BLaER1 (cell line): ENCODE measurements around the gene ARHGAP18.

Source experiments
- H3K27ac ChIP-seq: shearing (Covaris generic); formaldehyde crosslinking; 2 replicates; pipeline ENCODE4 v1.8.1; 2022
- H3K27me3 ChIP-seq: shearing (Covaris generic); formaldehyde crosslinking; 2 replicates; pipeline ENCODE4 v1.8.1; 2022
- H3K36me3 ChIP-seq: shearing (Covaris generic); formaldehyde crosslinking; 2 replicates; pipeline ENCODE4 v1.8.1; 2022
- H3K4me1 ChIP-seq: shearing (Covaris generic); formaldehyde crosslinking; 2 replicates; pipeline ENCODE4 v1.8.1; 2022
- H3K4me2 ChIP-seq: shearing (Covaris generic); formaldehyde crosslinking; 2 replicates; pipeline ENCODE4 v1.8.1; 2022
- H3K4me3 ChIP-seq: shearing (Covaris generic); formaldehyde crosslinking; 2 replicates; pipeline ENCODE4 v1.8.1; 2022
- H3K9ac ChIP-seq: shearing (Covaris generic); formaldehyde crosslinking; 2 replicates; pipeline ENCODE4 v1.8.1; 2022
- H3K9me3 ChIP-seq: shearing (Covaris generic); formaldehyde crosslinking; 2 replicates; pipeline ENCODE4 v1.8.1; 2022
- H4K20me1 ChIP-seq: shearing (Covaris generic); formaldehyde crosslinking; 2 replicates; pipeline ENCODE4 v1.8.1; 2022
- Cebpa-rat ChIP-seq: shearing (Covaris generic); IDR thresholded peaks from 2 replicates; pipeline ENCODE4 v1.8.1; 2022

Gene ARHGAP18

DNA sequence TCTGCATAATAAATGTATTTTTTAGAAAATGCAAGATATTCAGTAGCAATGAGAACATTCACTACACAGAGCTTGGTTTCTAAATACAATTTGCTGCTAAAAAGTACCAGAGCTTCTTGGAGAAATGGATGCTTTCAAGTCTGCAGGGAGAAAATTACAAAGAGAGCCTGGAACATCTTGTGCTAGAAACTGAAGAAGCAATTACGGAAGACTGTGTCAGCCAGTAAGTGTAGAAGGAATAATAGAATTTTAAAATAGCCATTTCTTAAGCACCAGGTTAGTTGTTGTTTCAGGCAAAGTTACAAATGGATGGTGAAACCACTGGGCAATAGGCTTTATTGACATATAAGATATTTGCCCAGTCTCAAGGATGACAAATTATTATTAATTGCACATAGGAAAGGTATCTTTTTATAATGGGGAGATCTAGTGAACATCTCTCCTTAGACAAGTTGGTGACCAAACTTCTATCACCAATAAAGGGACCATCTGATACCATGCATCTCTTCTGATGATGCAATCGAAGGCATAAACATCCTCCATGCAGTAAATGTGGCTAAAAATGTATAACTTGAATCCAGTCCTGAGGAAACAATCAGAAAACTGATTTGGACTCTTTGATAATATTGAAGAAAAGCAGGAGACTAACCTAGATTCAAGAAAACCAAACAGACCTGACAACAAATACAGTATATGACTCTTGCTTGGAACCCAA, 81.7 kb downstream of the ARHGAP18 start:
- Histone ChIP-seq H3K9me3 (no peaks in the 10 kb centered on the region), H3K27me3 (no peaks in the 10 kb centered on the region), H3K36me3 (no peaks in the 10 kb centered on the region), H3K9ac (no peak overlapping the region), H3K27ac (no peak overlapping the region), H4K20me1 (no peaks in the 10 kb centered on the region), H3K4me3 (no peak overlapping the region), H3K4me2 (no peak overlapping the region), H3K4me1 (no peaks in the 10 kb centered on the region)
- TF ChIP-seq Cebpa-rat: no peak

DNA sequence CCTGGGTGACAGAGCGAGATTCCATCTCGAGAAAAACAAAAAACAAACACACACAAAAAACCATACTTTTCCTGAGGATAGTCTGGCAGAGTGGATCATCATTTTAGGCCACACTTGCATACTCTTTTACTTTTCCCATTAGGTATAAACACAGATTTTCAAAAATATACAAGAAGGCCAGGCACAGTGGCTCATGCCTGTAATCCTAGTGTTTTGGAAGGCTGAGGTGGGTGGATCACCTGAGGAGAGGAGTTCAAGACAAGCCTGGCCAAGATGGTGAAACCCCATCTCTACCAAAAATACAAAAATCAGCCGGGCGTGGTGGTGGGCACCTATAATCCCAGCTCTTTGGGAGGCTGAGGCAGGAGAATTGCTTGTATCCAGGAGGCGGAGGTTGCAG, 85.5 kb downstream of the ARHGAP18 start:
- Histone ChIP-seq H3K4me2 (no peak overlapping the region), H3K4me1 (no peaks in the 10 kb centered on the region), H4K20me1 (no peaks in the 10 kb centered on the region), H3K27me3 (no peaks in the 10 kb centered on the region), H3K4me3 (no peak overlapping the region), H3K27ac (no peak overlapping the region), H3K9ac (no peak overlapping the region), H3K9me3 (no peaks in the 10 kb centered on the region), H3K36me3 (no peaks in the 10 kb centered on the region)
- TF ChIP-seq Cebpa-rat: no peak

DNA sequence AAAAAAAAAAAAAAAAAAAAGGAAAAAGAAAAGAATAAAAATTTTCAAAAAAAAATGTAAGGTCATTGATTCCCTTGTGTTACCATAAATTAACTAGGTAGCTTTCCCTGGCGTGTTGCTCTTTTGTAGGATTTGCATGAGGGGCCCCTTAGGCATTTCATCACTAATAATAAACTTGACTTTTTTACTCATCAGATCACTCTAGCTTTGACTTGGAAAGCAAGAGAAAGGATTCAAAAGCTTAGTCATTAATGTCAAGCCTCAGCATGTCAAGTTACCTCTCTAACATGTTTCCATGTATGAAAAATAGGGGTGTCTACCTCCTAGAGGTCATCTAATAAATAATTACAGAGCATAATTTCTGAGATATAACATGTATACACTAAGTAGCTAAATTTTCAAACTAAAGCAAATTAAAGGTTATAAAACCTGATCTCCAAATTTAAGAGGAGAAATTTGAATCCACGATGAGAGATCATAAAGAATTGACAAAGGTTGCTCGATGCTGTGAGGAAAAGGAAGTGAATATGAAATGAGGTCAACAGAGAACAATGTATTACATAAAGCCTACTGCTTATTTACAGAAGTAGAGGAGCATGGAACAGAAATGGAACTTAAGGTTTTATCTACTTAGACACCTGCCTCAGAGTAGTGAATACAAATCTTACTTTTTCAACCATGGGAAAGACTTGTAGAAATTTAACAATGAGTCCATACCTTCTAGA, 86.8 kb downstream of the ARHGAP18 start:
- Histone ChIP-seq H3K4me3 (no peak overlapping the region), H3K4me2 (no peak overlapping the region), H3K9ac (no peak overlapping the region), H3K4me1 (no peaks in the 10 kb centered on the region), H3K27me3 (no peaks in the 10 kb centered on the region), H3K36me3 (no peaks in the 10 kb centered on the region), H3K27ac (no peak overlapping the region), H3K9me3 (no peaks in the 10 kb centered on the region), H4K20me1 (no peaks in the 10 kb centered on the region)
- no peak for TF ChIP-seq Cebpa-rat

DNA sequence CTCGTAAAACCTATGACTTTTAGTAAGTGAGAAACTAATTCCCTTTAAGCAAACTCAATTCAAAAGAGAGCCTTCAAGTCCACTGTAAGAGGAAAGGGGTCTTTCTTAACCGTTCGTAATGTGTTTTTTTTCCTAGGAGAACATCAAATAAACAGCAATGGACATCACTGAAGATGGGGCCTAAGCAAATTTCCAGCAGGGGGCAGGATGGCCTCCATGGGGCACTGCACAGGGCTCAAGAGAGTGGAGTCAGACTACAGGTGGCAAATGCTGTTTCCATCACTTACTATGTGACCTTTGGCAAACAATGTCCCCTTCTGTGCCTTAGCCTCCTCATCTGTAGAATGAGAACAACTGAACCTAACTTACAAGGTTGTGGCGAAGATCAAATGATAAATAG, 88.7 kb downstream of the ARHGAP18 start:
- Histone ChIP-seq H3K27me3 (no peaks in the 10 kb centered on the region), H3K27ac (no peak overlapping the region), H3K36me3 (no peaks in the 10 kb centered on the region), H3K4me1 (no peaks in the 10 kb centered on the region), H3K4me2 (no peak overlapping the region), H3K9ac (no peak overlapping the region), H4K20me1 (no peaks in the 10 kb centered on the region), H3K4me3 (no peak overlapping the region), H3K9me3 (no peaks in the 10 kb centered on the region)
- TF ChIP-seq Cebpa-rat: no peak

DNA sequence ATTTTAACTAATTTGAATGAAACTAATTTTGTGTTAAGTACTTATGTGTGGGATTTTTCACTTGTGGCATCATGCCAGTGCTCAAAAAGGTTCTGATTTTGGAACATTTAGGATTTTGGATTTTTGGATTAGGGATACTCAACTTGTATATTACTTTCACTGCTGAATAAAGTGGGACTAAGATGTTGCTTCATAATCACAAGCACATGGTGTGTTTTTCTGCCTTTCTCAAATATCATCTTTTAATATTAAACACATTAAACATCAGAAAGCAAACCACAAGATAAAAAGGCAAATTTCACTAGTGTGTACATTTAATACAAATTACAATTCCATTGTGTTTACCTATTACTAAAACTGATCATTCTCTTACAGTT, 89.8 kb downstream of the ARHGAP18 start:
- Histone ChIP-seq H3K27ac (no peak overlapping the region), H3K4me2 (no peak overlapping the region), H3K4me3 (no peak overlapping the region)

DNA sequence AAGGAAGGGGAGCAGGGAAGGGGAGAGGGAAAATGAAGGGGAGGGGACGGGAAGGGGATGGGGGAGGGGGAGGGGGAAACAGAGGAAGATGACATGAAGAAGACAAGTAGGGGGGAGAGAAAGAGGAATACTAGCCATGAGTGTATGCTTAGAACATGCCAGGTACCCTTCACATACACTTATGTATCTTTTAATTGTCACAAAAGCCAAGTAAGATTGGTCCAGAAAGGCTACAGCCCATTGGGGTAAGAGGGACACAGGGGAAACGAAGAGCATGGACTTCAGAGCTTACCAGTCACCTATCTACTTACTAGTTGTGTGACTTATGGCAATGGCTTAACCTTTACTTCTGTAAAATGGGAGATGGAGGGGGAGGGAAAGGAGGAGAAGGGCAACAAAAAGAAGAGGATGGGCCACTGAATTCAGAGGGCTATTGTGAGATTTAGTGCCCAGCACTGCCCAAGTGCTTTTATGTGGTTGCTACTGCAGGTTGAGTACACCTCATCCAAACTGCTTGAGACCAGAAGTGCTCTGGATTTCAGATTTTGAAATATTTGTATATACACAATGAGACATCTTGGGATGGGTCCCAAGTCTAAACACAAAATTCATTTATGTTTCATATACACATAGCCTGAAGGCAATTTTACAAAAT, 90.3 kb downstream of the ARHGAP18 start:
- H3K4me1 ChIP-seq: no peaks in the 10 kb centered on the region
- no peaks in the 10 kb centered on the region for H4K20me1 ChIP-seq
- H3K36me3 ChIP-seq: no peaks in the 10 kb centered on the region
- no peak for TF ChIP-seq Cebpa-rat
- H3K9me3 ChIP-seq: no peaks in the 10 kb centered on the region
- H3K4me3 ChIP-seq: no peak overlapping the region
- H3K9ac ChIP-seq: no peak overlapping the region
- no peaks in the 10 kb centered on the region for H3K27me3 ChIP-seq
- no peak overlapping the region for H3K27ac ChIP-seq
- no peak overlapping the region for H3K4me2 ChIP-seq

More for the DNA sequence above, 89.8 kb downstream of the ARHGAP18 start:
- Histone ChIP-seq H3K36me3 (no peaks in the 10 kb centered on the region), H3K27me3 (no peaks in the 10 kb centered on the region), H3K4me1 (no peaks in the 10 kb centered on the region), H4K20me1 (no peaks in the 10 kb centered on the region), H3K9me3 (no peaks in the 10 kb centered on the region), H3K9ac (no peak overlapping the region)
- no peak for TF ChIP-seq Cebpa-rat

DNA sequence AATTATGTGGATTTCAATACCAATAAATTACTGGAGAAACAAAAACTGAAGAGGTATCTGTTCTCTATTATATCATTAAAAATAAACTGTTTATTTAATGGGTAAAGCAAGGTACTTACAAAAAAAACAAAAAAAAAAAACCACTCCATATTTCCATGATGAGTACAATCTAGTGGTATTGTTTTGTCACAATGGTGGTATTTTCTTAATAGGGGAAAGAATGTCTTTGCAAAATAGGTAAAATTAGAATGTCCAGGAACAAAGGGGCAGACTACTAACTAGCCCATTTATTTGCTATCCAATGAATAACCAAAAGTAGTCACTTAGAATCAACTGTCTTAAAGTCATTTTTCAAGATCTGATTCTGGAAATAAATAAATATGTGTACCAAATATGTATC, 92.0 kb downstream of the ARHGAP18 start:
- H3K9me3 ChIP-seq: no peaks in the 10 kb centered on the region
- no peaks in the 10 kb centered on the region for H3K4me1 ChIP-seq
- H3K27ac ChIP-seq: no peak overlapping the region
- no peak overlapping the region for H3K4me3 ChIP-seq
- H4K20me1 ChIP-seq: no peaks in the 10 kb centered on the region
- no peak overlapping the region for H3K4me2 ChIP-seq
- no peak overlapping the region for H3K9ac ChIP-seq
- no peak for TF ChIP-seq Cebpa-rat
- no peaks in the 10 kb centered on the region for H3K36me3 ChIP-seq
- no peaks in the 10 kb centered on the region for H3K27me3 ChIP-seq

DNA sequence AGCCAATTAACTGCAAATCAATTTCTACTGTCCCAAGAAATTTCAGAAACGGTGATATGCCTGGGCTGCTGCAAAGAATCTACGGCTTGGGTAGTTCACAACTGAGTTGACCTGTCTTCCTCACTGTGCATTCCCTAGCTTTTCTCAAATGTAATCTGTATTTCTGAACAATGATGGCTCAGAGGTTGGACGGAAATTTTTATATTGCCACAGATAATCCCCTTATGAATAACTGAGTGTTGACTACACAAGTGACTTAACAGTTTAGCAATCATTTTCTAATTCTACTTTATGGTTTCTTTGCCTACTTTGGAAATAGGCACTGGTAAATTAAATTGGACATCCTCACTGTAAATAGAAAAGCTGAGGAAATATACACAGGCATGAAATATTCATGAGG, 94.5 kb downstream of the ARHGAP18 start:
- H3K27ac ChIP-seq: no peak overlapping the region
- no peak overlapping the region for H3K4me2 ChIP-seq
- no peaks in the 10 kb centered on the region for H3K36me3 ChIP-seq
- no peaks in the 10 kb centered on the region for H3K4me1 ChIP-seq
- no peak for TF ChIP-seq Cebpa-rat
- H3K4me3 ChIP-seq: no peak overlapping the region
- H4K20me1 ChIP-seq: no peaks in the 10 kb centered on the region
- no peaks in the 10 kb centered on the region for H3K9me3 ChIP-seq
- no peak overlapping the region for H3K9ac ChIP-seq
- H3K27me3 ChIP-seq: no peaks in the 10 kb centered on the region

DNA sequence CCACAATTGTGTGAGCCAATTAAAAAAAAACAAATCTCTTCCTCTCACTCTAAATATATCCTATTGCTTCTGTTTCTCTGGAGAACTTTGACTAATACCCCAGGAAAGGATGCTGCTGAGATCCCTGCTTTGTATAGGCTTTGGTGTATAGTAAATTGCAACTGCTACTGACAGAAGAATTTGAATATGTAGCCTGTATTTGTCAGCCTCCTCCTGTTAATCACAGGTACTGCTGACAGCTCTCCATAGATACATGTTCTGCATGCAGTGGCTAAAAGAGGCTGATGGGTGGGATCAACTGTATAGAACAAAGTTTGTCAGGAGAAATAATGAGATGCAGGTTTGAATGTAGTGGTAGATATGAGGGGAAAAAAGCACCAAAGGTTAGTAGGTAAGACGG, 95.0 kb downstream of the ARHGAP18 start:
- no peak for TF ChIP-seq Cebpa-rat
- no peaks in the 10 kb centered on the region for H3K36me3 ChIP-seq

DNA sequence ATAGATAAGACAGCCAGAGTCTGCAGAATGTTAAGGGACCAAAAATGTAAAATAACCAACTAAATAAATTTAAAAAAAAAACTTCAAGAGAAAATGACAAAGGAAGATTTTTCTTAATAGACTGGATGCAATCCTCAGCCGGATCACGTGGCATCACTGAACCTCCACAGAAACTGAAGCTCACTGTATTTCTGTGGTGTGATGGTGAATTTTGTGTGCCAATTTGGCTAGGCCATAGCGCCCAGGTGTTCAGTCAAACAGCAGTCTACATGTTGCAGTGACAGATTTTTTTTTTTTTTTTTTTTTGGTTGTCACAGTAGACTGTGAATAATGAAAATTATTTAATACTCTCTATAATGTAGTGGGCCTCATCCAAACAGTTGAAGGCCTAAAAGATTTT, 95.5 kb downstream of the ARHGAP18 start:
- Histone ChIP-seq H3K36me3 (no peaks in the 10 kb centered on the region), H3K9me3 (no peaks in the 10 kb centered on the region), H3K9ac (no peak overlapping the region), H3K4me1 (no peaks in the 10 kb centered on the region), H3K27ac (no peak overlapping the region), H4K20me1 (no peaks in the 10 kb centered on the region), H3K27me3 (no peaks in the 10 kb centered on the region), H3K4me3 (no peak overlapping the region), H3K4me2 (no peak overlapping the region)
- no peak for TF ChIP-seq Cebpa-rat

More for the DNA sequence above, 95.0 kb downstream of the ARHGAP18 start:
- Histone ChIP-seq H3K9ac (no peak overlapping the region), H3K4me3 (no peak overlapping the region), H3K9me3 (no peaks in the 10 kb centered on the region), H3K27me3 (no peaks in the 10 kb centered on the region), H3K27ac (no peak overlapping the region), H3K4me2 (no peak overlapping the region), H4K20me1 (no peaks in the 10 kb centered on the region), H3K4me1 (no peaks in the 10 kb centered on the region)
